Adrenal gland (tissue), 5 donors: ENCODE data around the gene SIAE.

ENCODE experiments used
- POLR2A ChIP-seq, 2 donors: fragments of 450-650 bp; IDR thresholded peaks; one replicate each; pipeline ENCODE4 v1.6.1; 2017; ENCODE audit warnings: antibody characterized with exemption in 2 of 2, mild to moderate bottlenecking in 2 of 2, moderate library complexity in 1 of 2
- TF ChIP-seq, protein P1 (sequence below), 6 experiments: fragments of 450-650 bp in 4 of 6; fragments of 200-600 bp in 2 of 6; sonication (generic) in 1 of 6; IDR thresholded peaks; 1 replicate in 5 of 6; 2 replicates in 1 of 6; pipeline versions ENCODE4 v1.5.1 to v1.8.0; 2016 to 2021; ENCODE audit warnings: antibody characterized with exemption in 6 of 6, mild to moderate bottlenecking in 2 of 6, moderate library complexity in 1 of 6
- donor health status: DM: no; HTN: no; CAD: no.

DNA sequence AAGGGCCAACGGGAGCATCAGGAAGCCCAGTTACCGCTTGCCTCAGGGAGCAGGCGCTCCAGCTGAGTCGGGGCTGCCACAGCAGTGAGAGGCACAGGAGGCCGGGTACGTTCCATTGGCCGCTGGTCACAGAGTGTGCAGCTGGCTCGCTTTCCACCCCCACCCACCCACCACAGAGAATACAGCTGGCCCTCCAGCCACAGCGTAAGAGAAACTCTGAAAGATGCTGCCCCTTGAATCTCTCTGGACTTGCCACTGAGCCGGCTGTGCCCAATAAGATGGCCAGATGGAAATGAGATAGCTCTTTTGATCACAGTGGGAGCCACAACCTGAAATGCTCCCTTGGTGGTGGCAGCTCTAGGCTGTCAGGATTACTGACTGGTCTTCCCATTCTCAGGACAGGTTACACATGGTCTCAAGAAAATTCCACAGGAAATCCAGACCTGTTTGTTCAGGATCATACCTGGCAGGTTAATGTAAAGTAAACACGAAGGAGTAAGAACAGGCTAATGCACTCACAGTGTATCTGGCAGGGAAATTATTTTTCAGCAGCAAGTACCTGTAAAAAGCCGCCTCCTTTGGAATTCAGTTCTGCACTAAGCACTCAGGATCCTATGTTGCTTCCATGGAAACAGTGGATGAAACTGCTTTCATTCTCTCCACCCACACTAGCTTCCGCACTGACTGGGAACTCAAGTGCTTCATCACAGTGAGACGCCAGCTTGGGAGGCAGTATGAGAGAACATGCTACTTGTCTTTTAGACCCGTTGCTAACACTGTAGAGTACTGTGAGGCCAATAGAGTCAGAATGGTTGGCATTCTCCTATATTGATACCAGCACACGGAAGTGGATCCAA lies 16.5 kb downstream of the SIAE start:
- TF ChIP-seq, protein P1, sequence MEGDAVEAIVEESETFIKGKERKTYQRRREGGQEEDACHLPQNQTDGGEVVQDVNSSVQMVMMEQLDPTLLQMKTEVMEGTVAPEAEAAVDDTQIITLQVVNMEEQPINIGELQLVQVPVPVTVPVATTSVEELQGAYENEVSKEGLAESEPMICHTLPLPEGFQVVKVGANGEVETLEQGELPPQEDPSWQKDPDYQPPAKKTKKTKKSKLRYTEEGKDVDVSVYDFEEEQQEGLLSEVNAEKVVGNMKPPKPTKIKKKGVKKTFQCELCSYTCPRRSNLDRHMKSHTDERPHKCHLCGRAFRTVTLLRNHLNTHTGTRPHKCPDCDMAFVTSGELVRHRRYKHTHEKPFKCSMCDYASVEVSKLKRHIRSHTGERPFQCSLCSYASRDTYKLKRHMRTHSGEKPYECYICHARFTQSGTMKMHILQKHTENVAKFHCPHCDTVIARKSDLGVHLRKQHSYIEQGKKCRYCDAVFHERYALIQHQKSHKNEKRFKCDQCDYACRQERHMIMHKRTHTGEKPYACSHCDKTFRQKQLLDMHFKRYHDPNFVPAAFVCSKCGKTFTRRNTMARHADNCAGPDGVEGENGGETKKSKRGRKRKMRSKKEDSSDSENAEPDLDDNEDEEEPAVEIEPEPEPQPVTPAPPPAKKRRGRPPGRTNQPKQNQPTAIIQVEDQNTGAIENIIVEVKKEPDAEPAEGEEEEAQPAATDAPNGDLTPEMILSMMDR (IDR thresholded peaks at IDR 0.05) = no peak
- no peak for TF ChIP-seq POLR2A (IDR thresholded peaks at IDR 0.05)
